Vagina (tissue), 2 donors: ENCODE measurements around the gene KATNB1.

Experiments
- CTCF ChIP-seq, 3 experiments: fragments of 450-650 bp in 2 of 3; fragments of 200-600 bp in 1 of 3; sonication (generic) in 1 of 3; IDR thresholded peaks; one replicate each; pipeline ENCODE4 v1.5.1; 2017 to 2019; ENCODE audit warnings: antibody characterized with exemption in 3 of 3, mild to moderate bottlenecking in 2 of 3, moderate library complexity in 2 of 3
- POLR2AphosphoS5 ChIP-seq, 2 donors: sonication (generic); formaldehyde crosslinking; IDR thresholded peaks; one replicate each; pipeline ENCODE4 v1.9.0; 2017; ENCODE audit warnings: antibody characterized with exemption in 2 of 2, mild to moderate bottlenecking in 2 of 2, low read depth in 1 of 2; ENCODE audit not compliant: insufficient read depth in 1 of 2

- no peak for TF ChIP-seq CTCF (IDR thresholded peaks at IDR 0.05)
- TF ChIP-seq POLR2AphosphoS5 (IDR thresholded peaks at IDR 0.05; ENCODE audit: insufficient read depth in 1 of 2, low read depth in 1 of 2), result no peak
These were observed 69.6 kb downstream of the KATNB1 start for GRCh38 chr16:57805176-57805575.
